Islet of Langerhans (tissue), 1 donor: ENCODE measurements around the gene SCG5.

Experiments
- FAIRE-seq: peaks from one replicate; lab custom pipeline; 2011; peaks lifted over from hg19 to GRCh38; lab: Jason Lieb, UNC

The SCG5 gene

GRCh38 chr15:32723171-32723948, 81.8 kb downstream of the SCG5 start:
- FAIRE-seq, result no peak

GRCh38 chr15:32729700-32730395, 88.3 kb downstream of the SCG5 start:
- FAIRE-seq, result no peak

GRCh38 chr15:32730677-32731654, 89.5 kb downstream of the SCG5 start:
- no peak for FAIRE-seq

- no peak for FAIRE-seq
These were observed 91.2 kb downstream of the SCG5 start for GRCh38 chr15:32732574-32733157.

- FAIRE-seq, result no peak
These were observed 91.8 kb downstream of the SCG5 start for GRCh38 chr15:32733281-32733680.

- FAIRE-seq, result no peak
These were observed 94.6 kb downstream of the SCG5 start for GRCh38 chr15:32735989-32736700.

GRCh38 chr15:32736701-32737061, 95.2 kb downstream of the SCG5 start:
- no peak for FAIRE-seq

GRCh38 chr15:32737304-32737703, 95.8 kb downstream of the SCG5 start:
- no peak for FAIRE-seq

GRCh38 chr15:32738666-32739065, 97.2 kb downstream of the SCG5 start:
- no peak for FAIRE-seq

GRCh38 chr15:32739522-32740063, 98.1 kb downstream of the SCG5 start:
- FAIRE-seq, result no peak

- no peak for FAIRE-seq
These were observed 102.1 kb downstream of the SCG5 start for GRCh38 chr15:32743411-32744140.

GRCh38 chr15:32746116-32746857, 104.8 kb downstream of the SCG5 start:
- no peak for FAIRE-seq
